Measurements from ENCODE around the gene BRME1.

DNA sequence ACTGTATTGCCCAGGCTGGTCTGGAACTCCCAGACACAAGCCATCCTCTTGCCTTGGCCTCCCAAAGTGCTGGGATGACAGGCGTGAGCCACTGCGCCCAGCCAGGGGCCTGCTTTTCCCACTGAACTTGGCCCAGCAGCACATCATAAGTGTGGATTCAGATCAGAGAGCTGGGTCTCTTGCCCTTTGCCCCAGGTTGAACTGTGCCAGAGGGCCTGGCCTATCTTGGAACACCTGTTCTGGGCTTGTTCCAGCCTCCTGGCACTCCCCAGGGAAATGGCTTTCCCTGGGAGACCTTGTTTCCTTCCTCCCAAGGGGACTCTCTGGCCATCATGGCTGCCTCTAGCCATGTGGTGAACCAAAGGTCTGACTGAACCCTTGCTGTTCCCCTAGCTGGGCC, 3.5 kb upstream of the BRME1 start:
- TF ChIP-seq, protein P1, sequence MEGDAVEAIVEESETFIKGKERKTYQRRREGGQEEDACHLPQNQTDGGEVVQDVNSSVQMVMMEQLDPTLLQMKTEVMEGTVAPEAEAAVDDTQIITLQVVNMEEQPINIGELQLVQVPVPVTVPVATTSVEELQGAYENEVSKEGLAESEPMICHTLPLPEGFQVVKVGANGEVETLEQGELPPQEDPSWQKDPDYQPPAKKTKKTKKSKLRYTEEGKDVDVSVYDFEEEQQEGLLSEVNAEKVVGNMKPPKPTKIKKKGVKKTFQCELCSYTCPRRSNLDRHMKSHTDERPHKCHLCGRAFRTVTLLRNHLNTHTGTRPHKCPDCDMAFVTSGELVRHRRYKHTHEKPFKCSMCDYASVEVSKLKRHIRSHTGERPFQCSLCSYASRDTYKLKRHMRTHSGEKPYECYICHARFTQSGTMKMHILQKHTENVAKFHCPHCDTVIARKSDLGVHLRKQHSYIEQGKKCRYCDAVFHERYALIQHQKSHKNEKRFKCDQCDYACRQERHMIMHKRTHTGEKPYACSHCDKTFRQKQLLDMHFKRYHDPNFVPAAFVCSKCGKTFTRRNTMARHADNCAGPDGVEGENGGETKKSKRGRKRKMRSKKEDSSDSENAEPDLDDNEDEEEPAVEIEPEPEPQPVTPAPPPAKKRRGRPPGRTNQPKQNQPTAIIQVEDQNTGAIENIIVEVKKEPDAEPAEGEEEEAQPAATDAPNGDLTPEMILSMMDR (IDR thresholded peaks at IDR 0.05; ENCODE audit: poor library complexity): no peak
- TF ChIP-seq EZH2phosphoT487 (IDR thresholded peaks at IDR 0.05; ENCODE audit: low read depth, severe bottlenecking, unreplicated experiment): no peak
- no peak for TF ChIP-seq EZH2 (IDR thresholded peaks at IDR 0.05; ENCODE audit: borderline replicate concordance)
